GM19397 (cell line): Measurements from ENCODE around the gene CD83.
"Not testable (repeated sequence)": the region's sequence is repeated elsewhere in the genome, so short reads cannot be mapped to it uniquely, and the experiment has no call there.

Experiments
- ATAC-seq: cut with Tn5 transposase; IDR thresholded peaks from one replicate; pipeline ENCODE4 v1.9.1; 2021; ENCODE audit warnings: mild to moderate bottlenecking, moderate library complexity; ENCODE audit not compliant: unreplicated experiment

CD83 gene

GRCh38 chr6:14146506-14147096 is 29.0 kb downstream of the CD83 start:
- ATAC-seq = no peak

GRCh38 chr6:14147891-14148290 is 30.3 kb downstream of the CD83 start:
- no peak for ATAC-seq

GRCh38 chr6:14148471-14148870 is 30.9 kb downstream of the CD83 start:
- ATAC-seq = no peak

- no peak for ATAC-seq
These were observed 31.6 kb downstream of the CD83 start for GRCh38 chr6:14149053-14149738.

- ATAC-seq = no peak
These were observed 32.2 kb downstream of the CD83 start for GRCh38 chr6:14149739-14150130.

GRCh38 chr6:14151300-14151699 is 33.7 kb downstream of the CD83 start:
- ATAC-seq = not testable (repeated sequence)

- ATAC-seq = no peak
These were observed 34.2 kb downstream of the CD83 start for GRCh38 chr6:14151773-14152172.

GRCh38 chr6:14153228-14153627 is 35.7 kb downstream of the CD83 start:
- no peak for ATAC-seq

GRCh38 chr6:14159090-14159489 is 41.5 kb downstream of the CD83 start:
- no peak for ATAC-seq

- ATAC-seq = no peak
These were observed 45.3 kb downstream of the CD83 start for GRCh38 chr6:14162826-14163225.

- ATAC-seq = no peak
These were observed 47.5 kb downstream of the CD83 start for GRCh38 chr6:14165091-14165490.

- no peak for ATAC-seq
These were observed 49.3 kb downstream of the CD83 start for GRCh38 chr6:14166839-14167238.

GRCh38 chr6:14170128-14170527 is 52.6 kb downstream of the CD83 start:
- ATAC-seq = no peak

GRCh38 chr6:14172562-14172961 is 55.0 kb downstream of the CD83 start:
- ATAC-seq = no peak

- no peak for ATAC-seq
These were observed 56.7 kb downstream of the CD83 start for GRCh38 chr6:14174226-14174625.

- ATAC-seq = no peak
These were observed 57.4 kb downstream of the CD83 start for GRCh38 chr6:14174996-14175395.

- ATAC-seq = no peak
These were observed 58.9 kb downstream of the CD83 start for GRCh38 chr6:14176429-14176828.

- ATAC-seq = no peak
These were observed 60.0 kb downstream of the CD83 start for GRCh38 chr6:14177413-14178082.

- ATAC-seq = no peak
These were observed 60.5 kb downstream of the CD83 start for GRCh38 chr6:14178083-14178445.

- ATAC-seq = no peak
These were observed 63.0 kb downstream of the CD83 start for GRCh38 chr6:14180609-14181008.

- no peak for ATAC-seq
These were observed 65.3 kb downstream of the CD83 start for GRCh38 chr6:14182916-14183315.
